ENCODE data around the gene PFKFB4.

The PFKFB4 gene

GRCh38 chr3:48584836-48585235 lies 28.2 kb upstream of the PFKFB4 start:
- DNase-seq (ENCODE audit: low spot score) = no peak

- DNase-seq (ENCODE audit: low spot score) = no peak
Measured at GRCh38 chr3:48581621-48582481, 25.2 kb upstream of the PFKFB4 start.

GRCh38 chr3:48576647-48577046 lies 20.0 kb upstream of the PFKFB4 start:
- DNase-seq (ENCODE audit: low spot score) = no peak

- no peak for DNase-seq (ENCODE audit: low spot score)
Measured at GRCh38 chr3:48575366-48575765, 18.8 kb upstream of the PFKFB4 start.

- no peak for DNase-seq (ENCODE audit: low spot score)
Measured at GRCh38 chr3:48573973-48574585, 17.5 kb upstream of the PFKFB4 start.

GRCh38 chr3:48572517-48572916 lies 15.9 kb upstream of the PFKFB4 start:
- no peak for DNase-seq (ENCODE audit: low spot score)

GRCh38 chr3:48571938-48572337 lies 15.3 kb upstream of the PFKFB4 start:
- no peak for DNase-seq (ENCODE audit: low spot score)

GRCh38 chr3:48569808-48570450 lies 13.3 kb upstream of the PFKFB4 start:
- no peak for DNase-seq (ENCODE audit: low spot score)

- no peak for DNase-seq (ENCODE audit: low spot score)
Measured at GRCh38 chr3:48569400-48569799, 12.8 kb upstream of the PFKFB4 start.

GRCh38 chr3:48568476-48568875 lies 11.9 kb upstream of the PFKFB4 start:
- no peak for DNase-seq (ENCODE audit: low spot score)

GRCh38 chr3:48567500-48567899 lies 10.9 kb upstream of the PFKFB4 start:
- no peak for DNase-seq (ENCODE audit: low spot score)

- DNase-seq (ENCODE audit: low spot score) = no peak
Measured at GRCh38 chr3:48567090-48567489, 10.5 kb upstream of the PFKFB4 start.

- DNase-seq (ENCODE audit: low spot score) = no peak
Measured at GRCh38 chr3:48566401-48566760, 9.8 kb upstream of the PFKFB4 start.

- no peak for DNase-seq (ENCODE audit: low spot score)
Measured at GRCh38 chr3:48565591-48566400, 9.2 kb upstream of the PFKFB4 start.

GRCh38 chr3:48565186-48565585 lies 8.6 kb upstream of the PFKFB4 start:
- DNase-seq (ENCODE audit: low spot score) = no peak

GRCh38 chr3:48564667-48565066 lies 8.1 kb upstream of the PFKFB4 start:
- DNase-seq (ENCODE audit: low spot score) = no peak

- no peak for DNase-seq (ENCODE audit: low spot score)
Measured at GRCh38 chr3:48564022-48564421, 7.4 kb upstream of the PFKFB4 start.

GRCh38 chr3:48563382-48563918 lies 6.8 kb upstream of the PFKFB4 start, which contains the start of gene UCN2:
Gene UCN2, minus strand, starts transcription at chr3:48563781. Its CDS starts 657 bp downstream, at chr3:48563124.
- no peak for DNase-seq (ENCODE audit: low spot score)

GRCh38 chr3:48562367-48563095 lies 5.9 kb upstream of the PFKFB4 start:
- DNase-seq (ENCODE audit: low spot score) = no peak

GRCh38 chr3:48561045-48561736 lies 4.6 kb upstream of the PFKFB4 start:
- DNase-seq (ENCODE audit: low spot score) = peak; percentile 38

GRCh38 chr3:48560648-48561018 lies 4.0 kb upstream of the PFKFB4 start:
- no peak for DNase-seq (ENCODE audit: low spot score)

All from HuH-7.5 (cell line).